Gastrocnemius medialis (tissue), 4 donors: ENCODE data around the gene SLX9. TPM values are rescaled to one million over a fixed set of nuclear protein-coding genes. Genes with fewer than 3 reads are reported as not detected.

ENCODE experiments used
- ATAC-seq, 2 donors: fragments of 150-250 bp; one replicate each; pipeline ENCODE4 v1.9.1; 2016
- DNase-seq, 2 donors: peaks; one replicate each; pipeline ENCODE4 v3.0.0-alpha.2; 2019
- H3K27ac ChIP-seq, 4 donors: fragments of 200-600 bp; sonication (generic); 1 replicate in 1 of 4; 2 replicates in 3 of 4; pipeline ENCODE4 v1.5.1; 2016 to 2018; ENCODE audit warnings: mild to moderate bottlenecking in 2 of 4, moderate library complexity in 1 of 4
- H3K27me3 ChIP-seq, 3 donors: fragments of 200-600 bp; sonication (generic) in 2 of 3; 1 replicate in 1 of 3; 2 replicates in 2 of 3; pipeline versions ENCODE4 v1.5.1 to v1.6.0; 2016 to 2019; ENCODE audit warnings: mild to moderate bottlenecking in 1 of 3, moderate library complexity in 1 of 3
- H3K36me3 ChIP-seq, 2 donors: fragments of 200-600 bp; sonication (generic) in 1 of 2; one replicate each; pipeline ENCODE4 v1.5.1; 2017 to 2018
- H3K4me1 ChIP-seq, 2 donors: fragments of 200-600 bp; sonication (generic) in 1 of 2; one replicate each; pipeline ENCODE4 v1.5.1; 2016 to 2017; ENCODE audit warnings: mild to moderate bottlenecking in 2 of 2
- H3K4me3 ChIP-seq, 4 donors: fragments of 200-600 bp; sonication (generic) in 3 of 4; 1 replicate in 1 of 4; 2 replicates in 3 of 4; pipeline ENCODE4 v1.5.1; 2016 to 2019; ENCODE audit warnings: mild to moderate bottlenecking in 2 of 4
- H3K9me3 ChIP-seq, 3 donors: fragments of 200-600 bp; sonication (generic) in 2 of 3; 1 replicate in 1 of 3; 2 replicates in 2 of 3; pipeline ENCODE4 v1.5.1; 2016 to 2019
- POLR2A ChIP-seq, 2 donors: fragments of 450-650 bp; IDR thresholded peaks; one replicate each; pipeline ENCODE4 v1.6.1; 2017; ENCODE audit warnings: antibody characterized with exemption in 2 of 2, mild to moderate bottlenecking in 2 of 2, moderate library complexity in 2 of 2
- in situ Hi-C, 4 donors: fragments of 200-750 bp; cut with MboI; loops; one replicate each; pipeline versions ENCODE4 v1.15.0 to v1.8.0; 2017; ENCODE audit warnings: low sequenced_read_pairs in 4 of 4
- intact Hi-C: fragments of 100-400 bp; cut with DNase I; formaldehyde crosslinking; loops from one replicate; pipeline ENCODE4 v1.15.1; 2023; ENCODE audit warnings: low total_unique reads
- total RNA-seq, 4 donors: library from RNA; depleted of rRNA; stranded (reverse); fragments of >200 nt; gene quantifications; one replicate each; pipeline versions ENCODE4 v1.1.0 to v1.2.3, GENCODE V29; 2016
- TF ChIP-seq, protein P1 (sequence below), 5 experiments: fragments of 450-650 bp in 3 of 5; fragments of 200-600 bp in 2 of 5; sonication (generic) in 2 of 5; IDR thresholded peaks in 4 of 5; conservative IDR thresholded peaks in 1 of 5; 1 replicate in 4 of 5; 2 replicates in 1 of 5; pipeline ENCODE4 v1.5.1; 2016 to 2019; ENCODE audit warnings: antibody characterized with exemption in 5 of 5, mild to moderate bottlenecking in 3 of 5, moderate library complexity in 3 of 5

Gene SLX9
- total RNA-seq, 4 donors from 2014 or later: 23.7 to 37.6 (median 25.8) TPM

DNA sequence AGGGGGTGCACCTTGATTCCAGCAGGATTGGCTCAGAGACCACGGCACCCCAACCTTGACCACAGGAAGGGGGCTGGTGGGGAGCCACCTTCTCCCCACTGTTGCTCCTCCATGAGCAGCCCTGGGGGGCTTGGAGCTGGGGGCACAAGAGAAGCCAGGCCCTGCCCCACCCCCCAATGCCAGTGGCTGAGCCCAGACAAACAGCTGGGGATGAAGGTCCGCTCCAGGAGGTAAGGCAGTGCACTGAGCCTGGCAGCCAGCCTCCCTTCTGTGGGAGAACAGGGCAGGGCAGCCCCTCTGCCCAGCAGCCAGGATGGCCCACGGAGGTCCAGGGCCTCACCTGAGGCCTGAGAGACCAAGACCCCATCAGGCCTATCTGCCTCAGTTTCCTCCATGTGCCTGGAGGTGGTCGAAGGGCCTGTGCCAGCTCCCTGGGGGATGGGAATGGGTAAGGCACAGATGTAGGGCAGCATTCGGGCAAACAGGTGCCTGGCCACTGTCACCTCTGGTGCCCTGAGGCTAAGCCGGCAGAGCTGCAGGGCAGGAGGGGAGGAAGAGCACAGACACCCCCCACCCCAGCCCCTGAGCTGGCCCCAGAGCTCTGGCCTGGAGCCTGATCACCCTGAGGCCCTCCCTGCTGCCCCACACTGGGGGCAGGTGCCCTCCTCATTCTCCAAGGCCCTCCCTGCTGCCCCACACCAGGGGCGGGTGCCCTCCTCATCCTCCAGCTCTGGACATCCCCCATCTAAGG lies 26.2 kb upstream of the SLX9 start:
- in situ Hi-C loops: no loop called here
- H3K4me3 ChIP-seq: no peak overlapping the region
- peaks cover 8 to 11% of the 10 kb centered on the region in 2 donors for H3K4me1 ChIP-seq
- no peaks in the 10 kb centered on the region for H3K36me3 ChIP-seq
- ATAC-seq: no peak
- peaks cover 0 to 11% (median 3%) of the 10 kb centered on the region in 3 donors for H3K27me3 ChIP-seq
- TF ChIP-seq POLR2A (IDR thresholded peaks at IDR 0.05): no peak
- intact Hi-C loops: no loop called here
- no peak overlapping the region for H3K27ac ChIP-seq
- DNase-seq: no peak
- H3K9me3 ChIP-seq: no peaks in the 10 kb centered on the region

DNA sequence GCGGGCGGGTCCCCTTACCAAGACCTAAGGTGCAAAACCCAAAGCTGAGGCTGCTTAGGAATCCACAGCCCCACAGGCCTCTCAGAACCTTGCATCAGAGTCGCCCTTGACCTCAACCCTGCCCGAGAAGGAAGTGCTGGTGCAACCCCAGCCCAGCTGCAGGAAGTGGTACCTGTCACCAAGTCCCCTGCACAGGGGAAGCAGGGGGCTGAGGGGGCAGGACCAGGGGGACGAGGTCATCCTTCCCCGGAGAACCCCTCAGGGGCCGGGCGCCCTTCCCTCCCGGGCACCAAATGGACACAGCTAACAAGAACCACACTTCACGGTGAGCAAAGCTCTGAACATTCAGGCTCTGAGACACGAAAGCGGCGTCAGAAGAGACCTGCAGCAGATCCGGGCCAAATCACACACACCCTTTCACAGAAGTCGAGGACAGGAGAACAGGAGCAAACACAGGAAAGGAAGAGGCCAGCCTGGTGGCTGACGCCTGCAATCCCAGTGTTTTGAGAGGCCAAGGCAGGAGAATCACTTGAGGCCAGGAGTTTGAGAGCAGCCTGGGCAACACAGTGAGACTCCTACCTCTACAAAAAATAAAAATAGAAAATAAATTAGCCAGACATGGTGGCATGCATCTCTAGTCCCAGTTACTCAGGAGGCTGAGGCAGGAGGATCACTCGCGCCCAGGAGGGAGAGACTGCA lies 25.5 kb upstream of the SLX9 start:
- intact Hi-C loops (no loop called here), in situ Hi-C loops (no loop called here)
- Histone ChIP-seq H3K4me1 (peaks cover 8 to 11% of the 10 kb centered on the region in 2 donors), H3K27me3 (peaks cover 0 to 12% (median 3%) of the 10 kb centered on the region in 3 donors), H3K27ac (no peak overlapping the region), H3K4me3 (no peak overlapping the region), H3K36me3 (no peaks in the 10 kb centered on the region), H3K9me3 (no peaks in the 10 kb centered on the region)
- DNase-seq: no peak
- no peak for TF ChIP-seq POLR2A (IDR thresholded peaks at IDR 0.05)
- TF ChIP-seq, protein P1, sequence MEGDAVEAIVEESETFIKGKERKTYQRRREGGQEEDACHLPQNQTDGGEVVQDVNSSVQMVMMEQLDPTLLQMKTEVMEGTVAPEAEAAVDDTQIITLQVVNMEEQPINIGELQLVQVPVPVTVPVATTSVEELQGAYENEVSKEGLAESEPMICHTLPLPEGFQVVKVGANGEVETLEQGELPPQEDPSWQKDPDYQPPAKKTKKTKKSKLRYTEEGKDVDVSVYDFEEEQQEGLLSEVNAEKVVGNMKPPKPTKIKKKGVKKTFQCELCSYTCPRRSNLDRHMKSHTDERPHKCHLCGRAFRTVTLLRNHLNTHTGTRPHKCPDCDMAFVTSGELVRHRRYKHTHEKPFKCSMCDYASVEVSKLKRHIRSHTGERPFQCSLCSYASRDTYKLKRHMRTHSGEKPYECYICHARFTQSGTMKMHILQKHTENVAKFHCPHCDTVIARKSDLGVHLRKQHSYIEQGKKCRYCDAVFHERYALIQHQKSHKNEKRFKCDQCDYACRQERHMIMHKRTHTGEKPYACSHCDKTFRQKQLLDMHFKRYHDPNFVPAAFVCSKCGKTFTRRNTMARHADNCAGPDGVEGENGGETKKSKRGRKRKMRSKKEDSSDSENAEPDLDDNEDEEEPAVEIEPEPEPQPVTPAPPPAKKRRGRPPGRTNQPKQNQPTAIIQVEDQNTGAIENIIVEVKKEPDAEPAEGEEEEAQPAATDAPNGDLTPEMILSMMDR (IDR thresholded peaks at IDR 0.05 in 4 of 5, conservative IDR thresholded peaks at IDR 0.05 in 1 of 5): no peak
- no peak for ATAC-seq

GRCh38 chr21:44916965-44917364 lies 22.9 kb upstream of the SLX9 start:
- Histone ChIP-seq H3K4me3 (no peak overlapping the region), H3K36me3 (no peaks in the 10 kb centered on the region), H3K27ac (no peak overlapping the region), H3K4me1 (no peaks in the 10 kb centered on the region), H3K9me3 (no peaks in the 10 kb centered on the region), H3K27me3 (peaks cover 3 to 12% (median 8%) of the 10 kb centered on the region in 3 donors)
- in situ Hi-C loops: no loop called here
- no peak for TF ChIP-seq POLR2A (IDR thresholded peaks at IDR 0.05)
- TF ChIP-seq, protein P1 (IDR thresholded peaks at IDR 0.05 in 4 of 5, conservative IDR thresholded peaks at IDR 0.05 in 1 of 5): no peak
- no peak for DNase-seq
- intact Hi-C loops: no loop called here
- ATAC-seq: no peak

DNA sequence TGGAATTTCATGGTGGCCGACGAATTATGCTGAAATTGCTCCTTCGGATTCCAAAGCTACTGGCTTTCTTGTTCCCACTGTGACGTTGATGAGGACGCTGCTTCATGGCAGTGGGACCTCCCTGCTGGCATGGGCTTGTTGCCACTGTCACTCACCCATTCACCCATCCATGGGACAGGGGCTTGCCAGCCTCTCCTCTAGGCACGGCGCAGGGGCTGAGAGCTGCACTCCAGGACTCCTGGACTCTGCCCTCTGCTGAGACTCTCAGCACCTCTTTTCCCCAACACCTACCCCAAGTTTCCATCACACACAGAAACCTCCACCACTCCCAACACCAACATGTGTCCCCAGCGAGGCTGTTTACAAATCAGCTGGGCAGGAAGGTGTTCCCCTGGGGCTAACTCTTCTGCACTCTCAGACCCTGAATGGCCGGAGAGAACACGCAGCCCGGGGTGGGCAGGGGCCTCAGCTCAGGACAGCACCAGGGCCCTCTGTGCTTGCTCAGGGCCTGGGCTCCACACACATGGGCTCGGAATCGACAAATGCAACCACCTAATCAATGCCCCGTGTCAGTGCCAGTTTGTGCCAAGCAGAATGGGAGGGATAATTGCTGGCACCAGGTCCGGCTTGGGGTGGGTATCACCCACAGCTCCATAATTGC lies 22.3 kb upstream of the SLX9 start:
- no peak for DNase-seq
- H3K4me3 ChIP-seq: no peak overlapping the region
- H3K27me3 ChIP-seq: peaks cover 3 to 12% (median 8%) of the 10 kb centered on the region in 3 donors
- H3K4me1 ChIP-seq: no peaks in the 10 kb centered on the region
- H3K36me3 ChIP-seq: no peaks in the 10 kb centered on the region
- H3K9me3 ChIP-seq: no peaks in the 10 kb centered on the region
- intact Hi-C loops: no loop called here
- in situ Hi-C loops: no loop called here
- TF ChIP-seq, protein P1 (IDR thresholded peaks at IDR 0.05 in 4 of 5, conservative IDR thresholded peaks at IDR 0.05 in 1 of 5): no peak
- no peak for TF ChIP-seq POLR2A (IDR thresholded peaks at IDR 0.05)
- no peak overlapping the region for H3K27ac ChIP-seq
- ATAC-seq: no peak

DNA sequence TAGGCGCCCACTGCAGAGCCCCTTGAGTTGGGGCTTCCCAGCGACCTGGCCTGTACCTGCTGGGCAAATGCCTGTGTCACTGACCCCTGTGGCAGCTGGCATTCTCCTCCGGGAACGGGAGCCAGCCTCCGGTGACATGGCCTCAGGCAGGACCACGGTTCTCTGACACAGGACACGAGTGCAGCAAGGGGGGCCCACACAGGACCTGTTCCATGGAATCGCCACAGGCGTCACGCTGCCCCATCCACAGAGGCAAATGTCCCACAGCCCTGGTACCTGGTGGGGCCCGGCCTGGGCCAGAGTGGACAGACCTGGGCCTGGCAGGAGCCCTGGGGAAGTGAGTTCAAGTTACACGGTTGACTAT lies 21.7 kb upstream of the SLX9 start:
- no peak overlapping the region for H3K4me3 ChIP-seq
- TF ChIP-seq, protein P1 (IDR thresholded peaks at IDR 0.05 in 4 of 5, conservative IDR thresholded peaks at IDR 0.05 in 1 of 5): no peak
- H3K36me3 ChIP-seq: no peaks in the 10 kb centered on the region
- no peaks in the 10 kb centered on the region for H3K9me3 ChIP-seq
- intact Hi-C loops (no loop called here), in situ Hi-C loops (no loop called here)
- H3K27me3 ChIP-seq: peaks cover 3 to 13% (median 12%) of the 10 kb centered on the region in 3 donors
- no peak overlapping the region for H3K27ac ChIP-seq
- DNase-seq (no peak), ATAC-seq (no peak)
- H3K4me1 ChIP-seq: no peaks in the 10 kb centered on the region
